ENCODE results near the gene CD9.

The CD9 gene

GRCh38 chr12:6182279-6182898 lies 17.8 kb upstream of the CD9 start:
- TF ChIP-seq CTBP1 (IDR thresholded peaks at IDR 0.05; ENCODE audit: borderline replicate concordance) (no peak), ELF4 (IDR thresholded peaks at IDR 0.05) (no peak), L3MBTL2 (conservative IDR thresholded peaks at IDR 0.05) (no peak), SUZ12 (IDR thresholded peaks at IDR 0.05) (no peak), BHLHE40 (IDR thresholded peaks at IDR 0.05; ENCODE audit: borderline replicate concordance) (no peak), LEF1 (IDR thresholded peaks at IDR 0.05; ENCODE audit: borderline replicate concordance) (no peak), SP1 (IDR thresholded peaks at IDR 0.05) (no peak), PKNOX1 (IDR thresholded peaks at IDR 0.05) (no peak), HDGF (IDR thresholded peaks at IDR 0.05; ENCODE audit: borderline replicate concordance) (no peak), TARDBP (IDR thresholded peaks at IDR 0.05) (no peak), ZNF384 (IDR thresholded peaks at IDR 0.05) (no peak), FOXA1 (IDR thresholded peaks at IDR 0.05) (no peak), FOXK2 (IDR thresholded peaks at IDR 0.05) (no peak), NFRKB (IDR thresholded peaks at IDR 0.05) (no peak), FOXM1 (IDR thresholded peaks at IDR 0.05; ENCODE audit: borderline replicate concordance) (no peak), ARNT (IDR thresholded peaks at IDR 0.05) (no peak)
- ChIA-PET CTCF (interaction anchor here (1.2 kb wide), 1 partner anchor 13 kb away, joined by 5 read pairs; no protein-coding TSS in a partner anchor), POLR2A (interaction anchor here (1.0 kb wide), 1 partner anchor 12 kb away, joined by 3 read pairs; no protein-coding TSS in a partner anchor)
- DNase-seq (ENCODE audit: extremely low spot score), result no peak

GRCh38 chr12:6183689-6184428 lies 16.3 kb upstream of the CD9 start:
- ChIA-PET POLR2A (interaction anchor here (1.0 kb wide), 1 partner anchor 10 kb away, joined by 3 read pairs; no protein-coding TSS in a partner anchor), CTCF (no interaction called here)
- no peak for DNase-seq (ENCODE audit: extremely low spot score)
- TF ChIP-seq LEF1 (IDR thresholded peaks at IDR 0.05; ENCODE audit: borderline replicate concordance), result no peak
- no peak for TF ChIP-seq L3MBTL2 (conservative IDR thresholded peaks at IDR 0.05)
- no peak for TF ChIP-seq ELF4 (IDR thresholded peaks at IDR 0.05)
- no peak for TF ChIP-seq SP1 (IDR thresholded peaks at IDR 0.05)
- TF ChIP-seq FOXM1 (IDR thresholded peaks at IDR 0.05; ENCODE audit: borderline replicate concordance), result no peak
- no peak for TF ChIP-seq BHLHE40 (IDR thresholded peaks at IDR 0.05; ENCODE audit: borderline replicate concordance)
- no peak for TF ChIP-seq SUZ12 (IDR thresholded peaks at IDR 0.05)
- TF ChIP-seq CTBP1 (IDR thresholded peaks at IDR 0.05; ENCODE audit: borderline replicate concordance), result no peak
- TF ChIP-seq ZNF384 (IDR thresholded peaks at IDR 0.05), result no peak
- no peak for TF ChIP-seq FOXK2 (IDR thresholded peaks at IDR 0.05)
- TF ChIP-seq PKNOX1 (IDR thresholded peaks at IDR 0.05), result no peak
- no peak for TF ChIP-seq HDGF (IDR thresholded peaks at IDR 0.05; ENCODE audit: borderline replicate concordance)
- no peak for TF ChIP-seq ARNT (IDR thresholded peaks at IDR 0.05)
- TF ChIP-seq FOXA1 (IDR thresholded peaks at IDR 0.05), result no peak
- TF ChIP-seq TARDBP (IDR thresholded peaks at IDR 0.05), result no peak
- no peak for TF ChIP-seq NFRKB (IDR thresholded peaks at IDR 0.05)

GRCh38 chr12:6185961-6186827 lies 14.0 kb upstream of the CD9 start:
- POLR2A ChIA-PET, result no interaction called here
- CTCF ChIA-PET, result interaction anchor here (1.0 kb wide), 1 partner anchor 10 kb away, joined by 4 read pairs; no protein-coding TSS in a partner anchor
- TF ChIP-seq BHLHE40 (IDR thresholded peaks at IDR 0.05; ENCODE audit: borderline replicate concordance), result no peak
- no peak for TF ChIP-seq FOXA1 (IDR thresholded peaks at IDR 0.05)
- no peak for TF ChIP-seq NFRKB (IDR thresholded peaks at IDR 0.05)
- no peak for TF ChIP-seq ELF4 (IDR thresholded peaks at IDR 0.05)
- TF ChIP-seq FOXM1 (IDR thresholded peaks at IDR 0.05; ENCODE audit: borderline replicate concordance), result no peak
- TF ChIP-seq HDGF (IDR thresholded peaks at IDR 0.05; ENCODE audit: borderline replicate concordance), result no peak
- TF ChIP-seq ZNF384 (IDR thresholded peaks at IDR 0.05), result no peak
- no peak for DNase-seq (ENCODE audit: extremely low spot score)

GRCh38 chr12:6187948-6188793 lies 12.0 kb upstream of the CD9 start:
- ChIA-PET CTCF (interaction anchor here (0.6 to 0.7 kb wide), 2 partner anchors 15 to 103 kb away, joined by 3 to 4 read pairs; no protein-coding TSS in a partner anchor), POLR2A (no interaction called here)
- TF ChIP-seq FOXA1 (IDR thresholded peaks at IDR 0.05), result no peak
- TF ChIP-seq CTBP1 (IDR thresholded peaks at IDR 0.05; ENCODE audit: borderline replicate concordance), result no peak
- TF ChIP-seq FOXM1 (IDR thresholded peaks at IDR 0.05; ENCODE audit: borderline replicate concordance), result no peak
- TF ChIP-seq NFRKB (IDR thresholded peaks at IDR 0.05), result no peak
- no peak for TF ChIP-seq SP1 (IDR thresholded peaks at IDR 0.05)
- TF ChIP-seq BHLHE40 (IDR thresholded peaks at IDR 0.05; ENCODE audit: borderline replicate concordance), result no peak
- TF ChIP-seq ZNF384 (IDR thresholded peaks at IDR 0.05), result no peak
- TF ChIP-seq ELF4 (IDR thresholded peaks at IDR 0.05), result no peak
- TF ChIP-seq PKNOX1 (IDR thresholded peaks at IDR 0.05), result no peak
- TF ChIP-seq FOXK2 (IDR thresholded peaks at IDR 0.05), result no peak
- TF ChIP-seq L3MBTL2 (conservative IDR thresholded peaks at IDR 0.05), result no peak
- TF ChIP-seq HDGF (IDR thresholded peaks at IDR 0.05; ENCODE audit: borderline replicate concordance), result no peak
- no peak for TF ChIP-seq LEF1 (IDR thresholded peaks at IDR 0.05; ENCODE audit: borderline replicate concordance)
- TF ChIP-seq SUZ12 (IDR thresholded peaks at IDR 0.05), result no peak
- TF ChIP-seq ARNT (IDR thresholded peaks at IDR 0.05), result no peak
- TF ChIP-seq TARDBP (IDR thresholded peaks at IDR 0.05), result no peak
- no peak for DNase-seq (ENCODE audit: extremely low spot score)

Data from HEK293T (cell line).